Measurements from ENCODE around the gene WASL.

WASL gene

GRCh38 chr7:123692471-123692877 lies 56.3 kb downstream of the WASL start:
- Mint-ChIP-seq H3K27me3 (ENCODE audit: low read depth, poor library complexity) (no peaks in the 10 kb centered on the region), H3K4me3 (no peak overlapping the region), H3K27ac (peak overlapping the region; percentile 64), H3K4me1 (peaks cover 11% of the 10 kb centered on the region), H3K36me3 (ENCODE audit: low read depth) (peaks cover 49% of the 10 kb centered on the region), H3K9me3 (no peaks in the 10 kb centered on the region)
- peak; percentile 8 for DNase-seq
- TF ChIP-seq, protein P1, sequence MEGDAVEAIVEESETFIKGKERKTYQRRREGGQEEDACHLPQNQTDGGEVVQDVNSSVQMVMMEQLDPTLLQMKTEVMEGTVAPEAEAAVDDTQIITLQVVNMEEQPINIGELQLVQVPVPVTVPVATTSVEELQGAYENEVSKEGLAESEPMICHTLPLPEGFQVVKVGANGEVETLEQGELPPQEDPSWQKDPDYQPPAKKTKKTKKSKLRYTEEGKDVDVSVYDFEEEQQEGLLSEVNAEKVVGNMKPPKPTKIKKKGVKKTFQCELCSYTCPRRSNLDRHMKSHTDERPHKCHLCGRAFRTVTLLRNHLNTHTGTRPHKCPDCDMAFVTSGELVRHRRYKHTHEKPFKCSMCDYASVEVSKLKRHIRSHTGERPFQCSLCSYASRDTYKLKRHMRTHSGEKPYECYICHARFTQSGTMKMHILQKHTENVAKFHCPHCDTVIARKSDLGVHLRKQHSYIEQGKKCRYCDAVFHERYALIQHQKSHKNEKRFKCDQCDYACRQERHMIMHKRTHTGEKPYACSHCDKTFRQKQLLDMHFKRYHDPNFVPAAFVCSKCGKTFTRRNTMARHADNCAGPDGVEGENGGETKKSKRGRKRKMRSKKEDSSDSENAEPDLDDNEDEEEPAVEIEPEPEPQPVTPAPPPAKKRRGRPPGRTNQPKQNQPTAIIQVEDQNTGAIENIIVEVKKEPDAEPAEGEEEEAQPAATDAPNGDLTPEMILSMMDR (IDR thresholded peaks at IDR 0.05): no peak

- no peak overlapping the region for H3K27ac Mint-ChIP-seq
- no peaks in the 10 kb centered on the region for H3K27me3 Mint-ChIP-seq (ENCODE audit: low read depth, poor library complexity)
- peaks cover 39% of the 10 kb centered on the region for H3K36me3 Mint-ChIP-seq (ENCODE audit: low read depth)
- H3K4me3 Mint-ChIP-seq: no peak overlapping the region
- TF ChIP-seq, protein P1 (IDR thresholded peaks at IDR 0.05): no peak
- no peaks in the 10 kb centered on the region for H3K9me3 Mint-ChIP-seq
- H3K4me1 Mint-ChIP-seq: peaks cover 11% of the 10 kb centered on the region
- no peak for DNase-seq
Observed at GRCh38 chr7:123690550-123690949, 58.3 kb downstream of the WASL start.

DNA sequence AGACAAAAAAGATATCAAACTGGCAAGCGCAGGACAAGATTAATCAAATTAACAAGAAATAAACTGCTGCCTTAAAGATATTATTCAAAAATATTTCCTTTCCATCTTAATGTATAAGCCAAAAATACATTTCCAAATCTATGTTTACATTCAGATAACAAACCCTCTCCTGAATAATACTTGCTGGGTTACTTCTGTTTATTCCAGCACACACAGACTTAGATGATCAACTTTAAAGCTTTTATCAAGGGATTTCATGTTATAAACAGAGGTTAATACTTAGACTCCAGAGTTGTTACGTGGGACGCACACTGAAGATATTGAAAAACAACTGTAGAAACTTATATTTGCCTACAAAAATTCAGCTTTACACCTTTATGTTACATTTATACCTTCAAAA lies 59.6 kb downstream of the WASL start:
- no peaks in the 10 kb centered on the region for H3K27me3 Mint-ChIP-seq (ENCODE audit: low read depth, poor library complexity)
- H3K9me3 Mint-ChIP-seq: no peaks in the 10 kb centered on the region
- TF ChIP-seq, protein P1 (IDR thresholded peaks at IDR 0.05): no peak
- peaks cover 11% of the 10 kb centered on the region for H3K4me1 Mint-ChIP-seq
- no peak overlapping the region for H3K27ac Mint-ChIP-seq
- H3K4me3 Mint-ChIP-seq: no peak overlapping the region
- H3K36me3 Mint-ChIP-seq (ENCODE audit: low read depth): peaks cover 40% of the 10 kb centered on the region
- no peak for DNase-seq

DNA sequence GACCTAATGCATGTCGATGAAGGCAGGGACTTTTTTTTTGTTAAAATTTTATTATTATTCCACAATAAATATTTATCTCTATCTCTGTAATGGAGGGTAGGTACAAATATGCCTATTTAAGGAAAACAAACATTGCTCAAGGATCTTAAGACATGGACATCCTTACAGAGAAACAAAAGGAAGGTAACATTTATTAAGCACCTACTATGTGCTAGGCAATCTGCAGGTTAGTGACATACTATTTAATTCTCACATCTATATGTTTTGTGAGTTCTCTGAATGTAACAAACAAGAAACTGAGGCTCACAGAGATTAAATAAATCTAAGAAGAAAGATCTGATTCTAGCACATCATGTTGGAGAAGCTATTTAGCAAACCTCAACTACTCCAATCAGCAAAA lies 61.1 kb downstream of the WASL start:
- H3K36me3 Mint-ChIP-seq (ENCODE audit: low read depth): peaks cover 44% of the 10 kb centered on the region
- DNase-seq: no peak
- H3K27me3 Mint-ChIP-seq (ENCODE audit: low read depth, poor library complexity): no peaks in the 10 kb centered on the region
- TF ChIP-seq, protein P1 (IDR thresholded peaks at IDR 0.05): no peak
- no peaks in the 10 kb centered on the region for H3K9me3 Mint-ChIP-seq
- no peak overlapping the region for H3K27ac Mint-ChIP-seq
- H3K4me3 Mint-ChIP-seq: no peak overlapping the region
- H3K4me1 Mint-ChIP-seq: peaks cover 10% of the 10 kb centered on the region

- DNase-seq: no peak
- no peaks in the 10 kb centered on the region for H3K27me3 Mint-ChIP-seq (ENCODE audit: low read depth, poor library complexity)
- H3K4me3 Mint-ChIP-seq: no peak overlapping the region
- H3K4me1 Mint-ChIP-seq: peaks cover 4% of the 10 kb centered on the region
- peaks cover 38% of the 10 kb centered on the region for H3K36me3 Mint-ChIP-seq (ENCODE audit: low read depth)
- no peak overlapping the region for H3K27ac Mint-ChIP-seq
- no peaks in the 10 kb centered on the region for H3K9me3 Mint-ChIP-seq
- TF ChIP-seq, protein P1 (IDR thresholded peaks at IDR 0.05): no peak
Observed at GRCh38 chr7:123687161-123687560, 61.6 kb downstream of the WASL start.

GRCh38 chr7:123682690-123683089 lies 66.1 kb downstream of the WASL start:
- Mint-ChIP-seq H3K9me3 (no peaks in the 10 kb centered on the region), H3K4me1 (no peaks in the 10 kb centered on the region), H3K4me3 (no peak overlapping the region), H3K36me3 (ENCODE audit: low read depth) (peaks cover 38% of the 10 kb centered on the region), H3K27ac (no peak overlapping the region), H3K27me3 (ENCODE audit: low read depth, poor library complexity) (no peaks in the 10 kb centered on the region)
- TF ChIP-seq, protein P1 (IDR thresholded peaks at IDR 0.05): peak; percentile 53
- no peak for DNase-seq

Measured in nephron progenitor cell (in vitro differentiated cells).